ENCODE results near the gene KCNH1.

GRCh38 chr1:210790196-210790595 lies 343.8 kb downstream of the KCNH1 start:
- TF ChIP-seq POLR2A (IDR thresholded peaks at IDR 0.05), result no peak
- TF ChIP-seq, protein P1, sequence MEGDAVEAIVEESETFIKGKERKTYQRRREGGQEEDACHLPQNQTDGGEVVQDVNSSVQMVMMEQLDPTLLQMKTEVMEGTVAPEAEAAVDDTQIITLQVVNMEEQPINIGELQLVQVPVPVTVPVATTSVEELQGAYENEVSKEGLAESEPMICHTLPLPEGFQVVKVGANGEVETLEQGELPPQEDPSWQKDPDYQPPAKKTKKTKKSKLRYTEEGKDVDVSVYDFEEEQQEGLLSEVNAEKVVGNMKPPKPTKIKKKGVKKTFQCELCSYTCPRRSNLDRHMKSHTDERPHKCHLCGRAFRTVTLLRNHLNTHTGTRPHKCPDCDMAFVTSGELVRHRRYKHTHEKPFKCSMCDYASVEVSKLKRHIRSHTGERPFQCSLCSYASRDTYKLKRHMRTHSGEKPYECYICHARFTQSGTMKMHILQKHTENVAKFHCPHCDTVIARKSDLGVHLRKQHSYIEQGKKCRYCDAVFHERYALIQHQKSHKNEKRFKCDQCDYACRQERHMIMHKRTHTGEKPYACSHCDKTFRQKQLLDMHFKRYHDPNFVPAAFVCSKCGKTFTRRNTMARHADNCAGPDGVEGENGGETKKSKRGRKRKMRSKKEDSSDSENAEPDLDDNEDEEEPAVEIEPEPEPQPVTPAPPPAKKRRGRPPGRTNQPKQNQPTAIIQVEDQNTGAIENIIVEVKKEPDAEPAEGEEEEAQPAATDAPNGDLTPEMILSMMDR (IDR thresholded peaks at IDR 0.05), result no peak

Data from testis (tissue), 2 donors.